HEK293 (cell line): ENCODE measurements around the gene PRR27.

ENCODE experiments used
- BCL11A ChIP-seq: fragments of 450-650 bp; formaldehyde crosslinking; IDR thresholded peaks from 2 replicates; pipeline ENCODE4 v1.5.1; 2016; ENCODE audit warnings: low read depth, missing biosample characterization, missing genetic modification characterization
- CTCF ChIP-seq: fragments of 450-650 bp; formaldehyde crosslinking; IDR thresholded peaks from 2 replicates; pipeline ENCODE4 v1.5.1; 2016; ENCODE audit warnings: missing biosample characterization, missing genetic modification characterization
- HOXC10 ChIP-seq: sonication (generic); formaldehyde crosslinking; IDR thresholded peaks from 2 replicates; pipeline ENCODE4 v1.8.1; 2023; ENCODE audit warnings: mild to moderate bottlenecking, missing genetic modification reagents
- ZBTB1 ChIP-seq: fragments of 450-650 bp; formaldehyde crosslinking; IDR thresholded peaks from 2 replicates; pipeline ENCODE4 v1.5.1; 2016; ENCODE audit warnings: missing biosample characterization, missing genetic modification characterization
- ZNF140 ChIP-seq: fragments of 450-650 bp; formaldehyde crosslinking; IDR thresholded peaks from 2 replicates; pipeline ENCODE4 v1.5.1; 2016; ENCODE audit warnings: missing biosample characterization, missing genetic modification characterization
- ZNF394 ChIP-seq: fragments of 450-650 bp; formaldehyde crosslinking; IDR thresholded peaks from 2 replicates; pipeline ENCODE4 v1.5.1; 2016; ENCODE audit warnings: missing biosample characterization, missing genetic modification characterization, mild to moderate bottlenecking, moderate library complexity, borderline replicate concordance
- ZNF404 ChIP-seq: fragments of 450-650 bp; formaldehyde crosslinking; IDR thresholded peaks from 2 replicates; pipeline ENCODE4 v1.5.1; 2017; ENCODE audit warnings: missing biosample characterization, missing genetic modification characterization

- TF ChIP-seq ZNF140 (tag by site-specific recombination): no peak
- no peak for TF ChIP-seq CTCF (tag by site-specific recombination)
- no peak for TF ChIP-seq ZNF394 (tag by site-specific recombination)
- TF ChIP-seq ZBTB1 (tag by site-specific recombination): no peak
- TF ChIP-seq ZNF404 (tag by site-specific recombination): no peak
- no peak for TF ChIP-seq BCL11A (tag by site-specific recombination)
- no peak for TF ChIP-seq HOXC10
Measured at GRCh38 chr4:70110917-70111316, 43.1 kb upstream of the PRR27 start.
